C4-2B (cell line): ENCODE results near the gene GPATCH4.

Experiments
- ZFX ChIP-seq: fragments of 450-650 bp; IDR thresholded peaks from 2 replicates; pipeline ENCODE4 v1.6.1; 2017
- TF ChIP-seq, protein P1 (sequence below): fragments of 450-650 bp; conservative IDR thresholded peaks from 2 replicates; pipeline ENCODE4 v1.5.1; 2017; ENCODE audit warnings: mild to moderate bottlenecking

DNA sequence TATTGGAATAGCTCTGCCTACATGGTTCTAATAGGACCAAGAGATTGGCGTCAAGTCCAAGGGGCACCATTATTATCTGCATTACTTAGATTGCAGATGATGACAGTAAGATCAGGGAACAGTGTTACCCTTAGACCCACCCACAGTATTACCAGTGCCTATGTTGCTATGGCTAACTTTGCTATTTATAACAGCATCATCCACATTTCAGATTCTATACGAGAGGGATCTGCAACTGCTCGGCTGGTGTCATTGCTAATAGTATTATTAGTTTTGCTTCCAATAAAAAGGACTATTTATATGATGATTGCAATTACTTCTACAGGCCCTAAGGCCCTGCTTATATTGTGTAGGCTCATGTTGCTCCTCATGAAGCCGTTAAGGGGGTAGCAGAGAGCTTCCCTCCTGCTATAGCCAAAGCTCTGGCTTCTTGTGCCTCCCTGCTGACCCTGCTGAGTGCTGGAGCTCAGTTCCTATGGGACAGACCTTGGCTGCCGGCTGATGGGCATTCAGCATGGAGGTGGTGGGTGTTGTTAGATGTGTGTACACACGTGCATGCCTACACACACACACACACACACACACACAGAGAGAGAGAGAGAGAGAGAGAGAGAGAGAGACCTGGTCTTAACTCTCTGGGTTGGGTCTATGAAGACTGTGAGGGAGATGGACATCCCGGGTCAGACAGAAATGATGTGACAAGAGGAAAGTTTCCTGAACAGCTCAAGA lies 41.9 kb upstream of the GPATCH4 start:
- TF ChIP-seq, protein P1, sequence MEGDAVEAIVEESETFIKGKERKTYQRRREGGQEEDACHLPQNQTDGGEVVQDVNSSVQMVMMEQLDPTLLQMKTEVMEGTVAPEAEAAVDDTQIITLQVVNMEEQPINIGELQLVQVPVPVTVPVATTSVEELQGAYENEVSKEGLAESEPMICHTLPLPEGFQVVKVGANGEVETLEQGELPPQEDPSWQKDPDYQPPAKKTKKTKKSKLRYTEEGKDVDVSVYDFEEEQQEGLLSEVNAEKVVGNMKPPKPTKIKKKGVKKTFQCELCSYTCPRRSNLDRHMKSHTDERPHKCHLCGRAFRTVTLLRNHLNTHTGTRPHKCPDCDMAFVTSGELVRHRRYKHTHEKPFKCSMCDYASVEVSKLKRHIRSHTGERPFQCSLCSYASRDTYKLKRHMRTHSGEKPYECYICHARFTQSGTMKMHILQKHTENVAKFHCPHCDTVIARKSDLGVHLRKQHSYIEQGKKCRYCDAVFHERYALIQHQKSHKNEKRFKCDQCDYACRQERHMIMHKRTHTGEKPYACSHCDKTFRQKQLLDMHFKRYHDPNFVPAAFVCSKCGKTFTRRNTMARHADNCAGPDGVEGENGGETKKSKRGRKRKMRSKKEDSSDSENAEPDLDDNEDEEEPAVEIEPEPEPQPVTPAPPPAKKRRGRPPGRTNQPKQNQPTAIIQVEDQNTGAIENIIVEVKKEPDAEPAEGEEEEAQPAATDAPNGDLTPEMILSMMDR: no peak
- no peak for TF ChIP-seq ZFX
